NB4 (cell line): Measurements from ENCODE around the gene RDH11.
A peak's percentile ranks its signal among the peaks of the same experiment; 100 is the strongest.
"Not testable (repeated sequence)": the region's sequence is repeated elsewhere in the genome, so short reads cannot be mapped to it uniquely, and the experiment has no call there.

ENCODE experiments used
- DNase-seq: peaks from one replicate; pipeline ENCODE4 v3.0.0; 2010; ENCODE audit warnings: low read depth
- H3K4me3 ChIP-seq: one replicate; pipeline ENCODE4 v1.5.1; 2011; ENCODE audit warnings: mild to moderate bottlenecking, low read depth, low read length, moderate library complexity
- CTCF ChIP-seq: IDR thresholded peaks from one replicate; pipeline ENCODE4 v1.5.1; 2012; ENCODE audit warnings: low read depth, low read length
- MAX ChIP-seq: IDR thresholded peaks from 2 replicates; pipeline ENCODE4 v1.6.1; 2011; ENCODE audit warnings: low read depth, low read length
- MYC ChIP-seq: IDR thresholded peaks from 2 replicates; pipeline ENCODE4 v1.6.1; 2011; ENCODE audit warnings: low read depth, low read length
- POLR2A ChIP-seq: IDR thresholded peaks from 2 replicates; pipeline ENCODE4 v1.6.1; 2011; ENCODE audit warnings: mild to moderate bottlenecking; ENCODE audit not compliant: insufficient read length; ENCODE audit errors: extremely low read depth

RDH11 gene

GRCh38 chr14:67705211-67705610 is 9.6 kb upstream of the RDH11 start:
- TF ChIP-seq CTCF, result no peak
- TF ChIP-seq MAX, result no peak
- H3K4me3 ChIP-seq, result no peak overlapping the region
- DNase-seq, result no peak

GRCh38 chr14:67704484-67705089 is 9.0 kb upstream of the RDH11 start:
- H3K4me3 ChIP-seq, result no peak overlapping the region
- TF ChIP-seq MYC, result no peak
- peak; percentile 72 for TF ChIP-seq CTCF
- peak; percentile 77 for DNase-seq

- no peak overlapping the region for H3K4me3 ChIP-seq
- DNase-seq, result no peak
- TF ChIP-seq CTCF (no peak), MAX (no peak), POLR2A (no peak), MYC (no peak)
Measured at GRCh38 chr14:67703997-67704396, 8.4 kb upstream of the RDH11 start.

GRCh38 chr14:67701492-67701891 is 5.9 kb upstream of the RDH11 start, which contains the start of gene RDH12:
Gene RDH12 (plus strand): TSS chr14:67701886. CDS start chr14:67722643, 20,757 bp downstream.
- not testable (repeated sequence) for DNase-seq, H3K4me3 ChIP-seq

- H3K4me3 ChIP-seq, result no peak overlapping the region
- TF ChIP-seq MYC (no peak), CTCF (no peak), POLR2A (no peak), MAX (no peak)
- DNase-seq, result no peak
Measured at GRCh38 chr14:67698179-67698578, 2.6 kb upstream of the RDH11 start.

- DNase-seq, result no peak
- H3K4me3 ChIP-seq, result no peak overlapping the region
- TF ChIP-seq POLR2A (no peak), MAX (no peak), MYC (no peak), CTCF (no peak)
Measured at GRCh38 chr14:67697006-67697405, 1.4 kb upstream of the RDH11 start.
